Psoas muscle (tissue), 8 donors: ENCODE data around the gene TAS1R3. TPM values are rescaled to one million over a fixed set of nuclear protein-coding genes. Genes with fewer than 3 reads are reported as not detected.

ENCODE experiments used
- ATAC-seq, 4 donors: fragments of 200-7000 bp; cut with Tn5 transposase; one replicate each; pipeline ENCODE4 v1.9.1; 2020; ENCODE audit warnings: moderate library complexity in 3 of 4, mild to moderate bottlenecking in 2 of 4
- DNase-seq, 2 donors: peaks; one replicate each; pipeline ENCODE4 v3.0.0-alpha.2; 2020
- H3K27ac ChIP-seq: fragments of 200-600 bp; one replicate; pipeline ENCODE4 v1.8.0; 2022
- H3K27me3 ChIP-seq, 3 donors: fragments of 200-600 bp in 1 of 3; one replicate each; pipeline versions ENCODE4 v1.6.1 to v1.8.0; 2013 to 2022; ENCODE audit warnings: low read length in 2 of 3, mild to moderate bottlenecking in 2 of 3, moderate library complexity in 1 of 3; ENCODE audit not compliant: insufficient read depth in 3 of 3
- H3K36me3 ChIP-seq, 2 donors: fragments of 200-600 bp in 1 of 2; one replicate each; pipeline versions ENCODE4 v1.6.1 to v1.8.0; 2013 to 2022; ENCODE audit warnings: low read depth in 1 of 2, mild to moderate bottlenecking in 1 of 2, moderate library complexity in 1 of 2; ENCODE audit not compliant: insufficient read depth in 1 of 2
- H3K4me1 ChIP-seq: fragments of 200-600 bp; one replicate; pipeline ENCODE4 v1.8.0; 2022
- H3K4me3 ChIP-seq: fragments of 200-600 bp; one replicate; pipeline ENCODE4 v1.8.0; 2022; ENCODE audit warnings: mild to moderate bottlenecking
- H3K9me3 ChIP-seq: fragments of 200-600 bp; one replicate; pipeline ENCODE4 v1.8.0; 2022
- CTCF ChIP-seq: fragments of 200-600 bp; IDR thresholded peaks from one replicate; pipeline ENCODE4 v1.8.0; 2022; ENCODE audit warnings: antibody characterized with exemption
- WGBS, 3 donors: extraction: QIAGEN DNeasy Blood & Tissue Kit; methylation state at CpG; one replicate each; pipeline versions ENCODE4 v1.1.6 to v1.1.7; 2013; 5-methylcytosine and 5-hydroxymethylcytosine counted together
- intact Hi-C, 2 donors: fragments of 100-400 bp; cut with DNase I; formaldehyde crosslinking; loops; one replicate each; pipeline versions ENCODE4 v1.11.0 to v1.14.2; 2022
- polyA plus RNA-seq, 3 donors: library from polyadenylated mRNA; stranded (reverse); fragments of 200-250 nt; gene quantifications; one replicate each; pipeline ENCODE4 v1.2.3, GENCODE V29; 2013
- total RNA-seq, 4 donors: library from RNA; stranded (reverse); fragmentation: NEBNext Ultra II Directional in 2 of 4; extraction: Animal tissue kit (Norgen Biotek cat#: 25700) in 2 of 4; gene quantifications; one replicate each; pipeline versions ENCODE4 v1.2.1 to v1.2.4, GENCODE V29; 2021 to 2023
- donor health status: healthy with polysubstance abuse.
- donor health status: DM: no; HTN: no; CAD: no; lungs with moderate emphysema.
- donor health status: Bipolar disorder and iron deficiency.
- donor health status: healthy.
- donor health status: DM: yes; HTN: yes; CAD: no.
- donor health status: DM: no; HTN: no; CAD: no.
- donor health status: DM: no; HTN: no; CAD: no.
- donor health status: DM: yes; HTN: yes; CAD: no.

Gene TAS1R3
- total and polyA plus RNA-seq, 7 donors: 0.06 to 0.25 (median 0.09) TPM; not detected in 1

GRCh38 chr1:1292442-1292779 lies 38.7 kb upstream of the TAS1R3 start:
- 87 to 92% (median 89%) methylated on average over 9 of the region's 9 CpGs for WGBS, 3 donors
- TF ChIP-seq CTCF: no peak
- DNase-seq: peak; percentile 6 to 47
- H3K4me1 ChIP-seq: no peaks in the 10 kb centered on the region
- H3K36me3 ChIP-seq: peaks cover 0 to 31% of the 10 kb centered on the region in 2 donors
- no peak overlapping the region for H3K4me3 ChIP-seq
- H3K27ac ChIP-seq: no peak overlapping the region
- H3K9me3 ChIP-seq: no peaks in the 10 kb centered on the region
- peaks cover 0 to 5% (median 0%) of the 10 kb centered on the region in 3 donors for H3K27me3 ChIP-seq
- intact Hi-C loops: loop anchor here in 1 of 2 donors (1.0 to 5.0 kb wide), 3 partner anchors 170 to 310 kb away; partner anchors contain the start of gene PERM1
- peak in 1 of 4 donors; percentile 4 for ATAC-seq

GRCh38 chr1:1292851-1293250 lies 38.2 kb upstream of the TAS1R3 start:
- Histone ChIP-seq H3K27me3 (peaks cover 0 to under 1% (median 0%) of the 10 kb centered on the region in 3 donors), H3K27ac (no peak overlapping the region), H3K4me3 (no peak overlapping the region), H3K9me3 (no peaks in the 10 kb centered on the region), H3K36me3 (peaks cover 0 to 35% of the 10 kb centered on the region in 2 donors), H3K4me1 (no peaks in the 10 kb centered on the region)
- intact Hi-C loops: loop anchor here in 1 of 2 donors (1.0 to 5.0 kb wide), 3 partner anchors 171 to 311 kb away; partner anchors contain the start of gene PERM1
- WGBS, 3 donors: 86 to 93% (median 89%) methylated on average over 18 of the region's 18 CpGs
- DNase-seq (peak; percentile 12 to 51), ATAC-seq (no peak)
- no peak for TF ChIP-seq CTCF

GRCh38 chr1:1293263-1294249 lies 37.5 kb upstream of the TAS1R3 start:
- 81 to 85% (median 84%) methylated on average over 72 to 94 of the region's 94 CpGs for WGBS, 3 donors
- H3K27ac ChIP-seq: no peak overlapping the region
- peaks cover 0 to 37% of the 10 kb centered on the region in 2 donors for H3K36me3 ChIP-seq
- H3K9me3 ChIP-seq: no peaks in the 10 kb centered on the region
- H3K4me3 ChIP-seq: no peak overlapping the region
- H3K27me3 ChIP-seq: no peaks in the 10 kb centered on the region
- TF ChIP-seq CTCF: no peak
- H3K4me1 ChIP-seq: no peaks in the 10 kb centered on the region
- ATAC-seq: peak in 2 of 4 donors; percentile 22 to 29
- DNase-seq: peak; percentile 14 to 57
- intact Hi-C loops: loop anchor here in 1 of 2 donors (5.0 kb wide), 2 partner anchors 261 to 311 kb away; partner anchors contain the start of gene PERM1

- Histone ChIP-seq H3K4me1 (no peaks in the 10 kb centered on the region), H3K9me3 (no peaks in the 10 kb centered on the region), H3K36me3 (peaks cover 0 to 37% of the 10 kb centered on the region in 2 donors), H3K27me3 (no peaks in the 10 kb centered on the region), H3K27ac (no peak overlapping the region), H3K4me3 (no peak overlapping the region)
- DNase-seq (peak in 1 of 2 donors; percentile 15), ATAC-seq (no peak)
- no peak for TF ChIP-seq CTCF
- intact Hi-C loops: loop anchor here in 1 of 2 donors (5.0 kb wide), 2 partner anchors 262 to 312 kb away; partner anchors contain the start of gene PERM1
- WGBS, 3 donors: 89 to 91% (median 90%) methylated on average over 46 to 58 of the region's 58 CpGs
These were observed 36.7 kb upstream of the TAS1R3 start for GRCh38 chr1:1294250-1294890.
